Measurements from ENCODE around the gene RPS27. TPM values are rescaled to one million over a fixed set of nuclear protein-coding genes. Genes with fewer than 3 reads are reported as not detected.
A peak's percentile ranks its signal among the peaks of the same experiment; 100 is the strongest.
"Not testable (repeated sequence)": the region's sequence is repeated elsewhere in the genome, so short reads cannot be mapped to it uniquely, and the experiment has no call there.

The RPS27 gene
- total RNA-seq, 2 donors from 2014 or later: 1,937 to 3,992 TPM

DNA sequence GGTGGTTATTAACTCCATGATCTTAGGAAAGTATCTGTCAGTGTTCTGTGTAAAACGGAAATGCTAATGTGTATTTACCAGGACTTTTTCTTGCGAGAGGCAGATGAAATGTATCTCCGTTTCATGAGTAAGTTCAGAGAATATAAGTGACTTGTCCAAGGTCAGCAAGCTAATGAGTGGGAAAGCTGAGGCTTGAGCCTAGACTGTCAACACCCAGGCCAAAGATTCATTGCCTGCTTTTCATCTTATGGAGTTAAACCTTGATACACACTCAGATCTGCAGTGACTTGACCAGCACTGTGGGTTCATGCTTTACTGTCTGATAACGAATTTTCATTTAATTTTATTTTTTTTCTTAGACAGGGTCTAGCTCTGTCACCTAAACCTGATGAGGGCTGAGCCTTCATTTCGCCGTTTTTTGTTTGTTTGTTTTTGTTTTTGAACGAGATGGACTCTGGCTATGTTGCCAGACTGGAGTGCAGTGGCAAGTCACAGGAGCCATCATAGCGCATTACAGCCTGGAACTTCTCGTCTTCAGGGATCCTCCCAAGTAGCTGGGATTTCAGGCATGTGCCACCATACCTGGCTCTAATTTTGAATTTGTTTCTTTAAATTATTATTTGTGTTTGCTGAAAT lies 12.2 kb upstream of the RPS27 start:
- Histone ChIP-seq H3K27ac (peak overlapping the region; percentile 96), H3K4me3 (peak overlapping the region; percentile 96 to 98), H3K4me1 (replicated peaks) (no peaks in the 10 kb centered on the region), H3K9me3 (no peaks in the 10 kb centered on the region), H3K27me3 (replicated peaks; ENCODE audit: insufficient read depth) (no peaks in the 10 kb centered on the region), H3K36me3 (no peaks in the 10 kb centered on the region)
- TF ChIP-seq POLR2A (IDR thresholded peaks at IDR 0.05): no peak
- no peak for TF ChIP-seq POLR2AphosphoS5 (IDR thresholded peaks at IDR 0.05)
- TF ChIP-seq CTCF (IDR thresholded peaks at IDR 0.05): no peak
- intact Hi-C loops (cut with DNase I): no loop called here
- no peak for DNase-seq (ENCODE audit: low spot score)
- WGBS: 62% methylated on average over 9 of the region's 9 CpGs

DNA sequence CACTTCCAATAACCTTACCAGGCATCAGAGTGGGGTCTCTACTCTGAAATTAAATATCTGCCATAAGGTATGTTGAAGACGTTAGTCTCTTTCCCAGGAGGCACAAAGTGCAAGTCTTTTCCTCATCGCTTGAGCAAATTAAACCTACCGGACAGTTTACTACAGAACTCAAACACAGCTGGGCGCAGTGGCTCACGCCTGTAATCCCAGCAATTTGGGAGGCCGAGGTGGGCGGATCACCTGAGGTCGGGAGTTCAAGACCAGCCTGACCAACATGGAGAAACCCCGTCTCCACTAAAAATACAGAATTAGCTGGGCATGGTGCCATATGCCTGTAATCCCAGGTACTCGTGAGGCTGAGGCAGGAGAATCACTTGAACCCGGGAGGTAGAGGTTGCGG lies 11.5 kb upstream of the RPS27 start:
- intact Hi-C loops (cut with DNase I); H3K36me3 ChIP-seq: not testable (repeated sequence)
- WGBS: 92% methylated on average over 12 of the region's 12 CpGs

GRCh38 chr1:153981735-153982134 lies 8.8 kb upstream of the RPS27 start:
- H3K4me3 ChIP-seq; H3K4me1 ChIP-seq (replicated peaks); H3K27me3 ChIP-seq (replicated peaks; ENCODE audit: insufficient read depth); DNase-seq (ENCODE audit: low spot score); H3K9me3 ChIP-seq; H3K27ac ChIP-seq; intact Hi-C loops (cut with DNase I); H3K36me3 ChIP-seq: not testable (repeated sequence)
- WGBS: 98% methylated on average over 2 of the region's 2 CpGs

More for the DNA sequence above, 11.5 kb upstream of the RPS27 start:
- H3K4me3 ChIP-seq; DNase-seq (ENCODE audit: low spot score); H3K27me3 ChIP-seq (replicated peaks; ENCODE audit: insufficient read depth); H3K27ac ChIP-seq; H3K9me3 ChIP-seq; H3K4me1 ChIP-seq (replicated peaks): not testable (repeated sequence)

DNA sequence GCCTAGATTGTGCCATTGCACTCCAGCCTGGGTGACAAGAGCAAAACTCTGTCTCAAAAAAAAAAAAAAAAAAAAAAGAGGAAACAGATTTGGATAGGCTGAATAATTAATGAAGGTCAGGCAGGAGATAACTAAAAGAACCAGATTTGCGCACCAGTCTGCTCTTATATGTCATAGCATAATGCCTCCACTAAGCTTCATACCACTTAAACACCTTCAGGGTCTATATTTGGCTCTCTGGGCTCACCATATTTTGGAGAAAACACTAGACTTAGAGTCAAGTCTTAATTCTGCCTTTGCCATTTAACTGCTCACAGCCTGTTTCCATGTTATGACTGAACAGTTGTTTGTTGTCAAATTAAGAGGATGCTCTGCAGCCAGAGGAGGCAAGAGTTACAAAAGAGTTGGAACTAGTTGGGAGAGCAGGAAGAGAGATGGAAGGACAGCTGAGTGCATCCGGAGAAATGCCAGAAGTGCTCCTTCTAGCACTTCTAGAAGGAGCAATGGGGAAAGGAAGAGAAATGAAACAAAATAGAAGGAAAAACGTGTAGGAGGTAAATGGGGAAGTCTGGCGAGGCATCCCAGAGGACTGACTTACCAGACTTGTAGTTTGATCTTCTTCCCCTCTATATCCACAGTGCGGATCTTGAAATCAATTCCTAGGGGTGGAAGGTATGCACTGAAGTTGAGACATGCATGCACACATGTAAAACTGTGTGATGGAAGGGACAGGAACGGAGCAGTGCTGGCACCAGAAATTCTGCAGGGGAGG lies 6.3 kb upstream of the RPS27 start:
- H3K9me3 ChIP-seq: no peaks in the 10 kb centered on the region
- no peak for TF ChIP-seq POLR2AphosphoS5 (IDR thresholded peaks at IDR 0.05)
- no peak for TF ChIP-seq CTCF (IDR thresholded peaks at IDR 0.05)
- H3K27ac ChIP-seq: peak overlapping the region in 1 of 2 donors; percentile 89
- WGBS: 64% methylated on average over 6 of the region's 6 CpGs
- H3K4me1 ChIP-seq (replicated peaks): no peaks in the 10 kb centered on the region
- intact Hi-C loops (cut with DNase I): no loop called here
- H3K27me3 ChIP-seq (replicated peaks; ENCODE audit: insufficient read depth): no peaks in the 10 kb centered on the region
- DNase-seq (ENCODE audit: low spot score): no peak
- no peak overlapping the region for H3K4me3 ChIP-seq
- H3K36me3 ChIP-seq: no peaks in the 10 kb centered on the region

- intact Hi-C loops (cut with DNase I): loop anchor here (5.0 kb wide), 3 partner anchors 38 to 308 kb away; partner anchors contain the start of genes DENND4B and NPR1
- Histone ChIP-seq H3K27me3 (replicated peaks; ENCODE audit: insufficient read depth) (no peaks in the 10 kb centered on the region), H3K4me3 (peak overlapping the region; percentile 40 to 63), H3K9me3 (no peaks in the 10 kb centered on the region), H3K4me1 (replicated peaks) (no peaks in the 10 kb centered on the region), H3K27ac (peak overlapping the region; percentile 89 to 95), H3K36me3 (no peaks in the 10 kb centered on the region)
- DNase-seq (ENCODE audit: low spot score): no peak
- peak; percentile 18 for TF ChIP-seq POLR2A (IDR thresholded peaks at IDR 0.05)
- no peak for TF ChIP-seq POLR2AphosphoS5 (IDR thresholded peaks at IDR 0.05)
- 11% methylated on average over 7 of the region's 7 CpGs for WGBS
These were observed 5.1 kb upstream of the RPS27 start for GRCh38 chr1:153985341-153985912.

DNA sequence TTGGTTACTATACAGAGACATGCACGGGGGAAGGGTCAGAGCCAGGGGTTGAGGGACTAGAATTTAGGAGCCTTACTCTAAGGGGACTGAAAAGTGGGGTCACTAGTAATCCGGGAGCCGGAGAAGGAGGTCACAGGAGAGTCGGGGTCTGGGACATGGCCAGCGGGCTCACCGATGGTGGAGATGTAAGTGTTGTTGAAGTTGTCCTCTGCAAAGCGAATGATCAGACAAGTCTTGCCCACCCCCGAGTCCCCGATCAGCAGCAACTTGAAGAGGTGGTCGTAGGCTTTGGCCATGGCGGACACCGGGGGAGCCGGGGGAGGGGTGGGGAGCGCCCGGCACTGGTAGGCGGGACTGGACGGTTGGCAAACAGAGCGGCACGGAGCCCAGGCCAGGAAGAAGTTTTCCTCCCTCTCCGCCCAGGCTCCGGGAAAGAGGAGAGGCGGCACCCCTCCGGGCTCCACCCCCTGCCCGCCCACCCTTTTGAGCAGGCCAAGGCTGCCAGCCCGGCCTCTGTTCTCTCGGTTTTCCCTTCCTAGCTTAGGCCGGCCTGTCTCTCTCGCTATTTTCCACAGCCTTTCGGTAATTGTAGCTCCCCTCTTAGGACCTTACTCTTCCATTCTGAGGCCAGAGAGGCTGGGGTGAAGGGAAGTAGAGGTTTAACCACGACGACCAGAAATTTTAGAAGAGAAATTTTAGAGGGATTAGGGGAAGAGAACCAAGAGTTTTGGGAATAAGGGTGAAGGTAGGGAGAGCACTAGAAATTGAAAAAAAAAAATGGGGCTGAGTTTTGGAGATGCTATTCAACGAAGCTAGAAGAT lies 4.4 kb upstream of the RPS27 start, which contains the start of gene RAB13:
Gene RAB13 (minus strand): TSS at position 399 of the 821 bp plus-strand sequence. CDS start 103 bp downstream, at position 296.
- Histone ChIP-seq H3K36me3 (no peaks in the 10 kb centered on the region), H3K4me3 (peak within 1 kb of the TSS; percentile 40 to 63), H3K9me3 (no peaks in the 10 kb centered on the region), H3K4me1 (replicated peaks) (no peaks in the 10 kb centered on the region), H3K27ac (peak within 1 kb of the TSS; percentile 89 to 95), H3K27me3 (replicated peaks; ENCODE audit: insufficient read depth) (no peaks in the 10 kb centered on the region)
- 1% methylated on average over 32 of the region's 32 CpGs for WGBS
- peak; percentile 90 for DNase-seq (ENCODE audit: low spot score)
- intact Hi-C loops (cut with DNase I): loop anchor here (2.0 to 5.0 kb wide), 4 partner anchors 39 to 309 kb away; partner anchors contain the start of genes DENND4B and NPR1
- peak; percentile 63 for TF ChIP-seq POLR2AphosphoS5 (IDR thresholded peaks at IDR 0.05)
- peak in 1 of 4 experiments; percentile 4 for TF ChIP-seq CTCF (IDR thresholded peaks at IDR 0.05)
- TF ChIP-seq POLR2A (IDR thresholded peaks at IDR 0.05): peak; percentile 73

Data from prostate gland (tissue), 2 donors.